Common myeloid progenitor, CD34-positive (primary cell): ENCODE results near the gene CDC42BPA.

Experiments
- CTCF ChIA-PET: fragments of 350-600 bp; sonication (Branson Sonifier 250); formaldehyde crosslinking; loops from one replicate; lab custom pipeline; 2021; ENCODE audit warnings: antibody characterized with exemption; lab: Charles Lee
- POLR2A ChIA-PET: fragments of 350-600 bp; sonication (Branson Sonifier 250); formaldehyde crosslinking; loops from one replicate; lab custom pipeline; 2021; ENCODE audit warnings: antibody characterized with exemption; lab: Charles Lee
- DNase-seq, 3 donors: peaks; one replicate each; pipeline versions ENCODE4 v3.0.0 to v3.0.0-alpha.2; 2013
- H3K27ac ChIP-seq, 2 experiments: 1 replicate in 1 of 2; 2 replicates in 1 of 2; pipeline ENCODE4 v1.7.0; 2013; ENCODE audit warnings: inconsistent platforms in 2 of 2, low read length in 2 of 2, mild to moderate bottlenecking in 2 of 2, low read depth in 1 of 2, moderate library complexity in 1 of 2; ENCODE audit not compliant: severe bottlenecking in 2 of 2, insufficient read depth in 1 of 2, poor library complexity in 1 of 2
- H3K27me3 ChIP-seq, 5 experiments: replicated peaks in 2 of 5; 1 replicate in 3 of 5; 2 replicates in 2 of 5; pipeline versions ENCODE4 v1.6.1 to v1.7.0; 2013; ENCODE audit warnings: low read length in 4 of 5, mild to moderate bottlenecking in 2 of 5, moderate library complexity in 2 of 5, inconsistent platforms in 1 of 5; ENCODE audit not compliant: insufficient read depth in 5 of 5, control insufficient read depth in 4 of 5
- H3K36me3 ChIP-seq, 4 experiments: 1 replicate in 2 of 4; 2 replicates in 2 of 4; pipeline versions ENCODE4 v1.6.1 to v1.7.0; 2013; ENCODE audit warnings: low read length in 3 of 4, control low read depth in 1 of 4, mild to moderate bottlenecking in 1 of 4; ENCODE audit not compliant: control insufficient read depth in 4 of 4, insufficient read depth in 4 of 4
- H3K4me1 ChIP-seq, 4 experiments: 1 replicate in 3 of 4; 2 replicates in 1 of 4; pipeline versions ENCODE4 v1.6.1 to v1.7.1; 2013; ENCODE audit warnings: low read length in 3 of 4, mild to moderate bottlenecking in 3 of 4, control low read depth in 1 of 4, inconsistent platforms in 1 of 4, moderate library complexity in 1 of 4; ENCODE audit not compliant: control insufficient read depth in 4 of 4, insufficient read depth in 4 of 4; ENCODE audit errors: control extremely low read depth in 1 of 4
- H3K4me3 ChIP-seq, 7 experiments: 1 replicate in 4 of 7; 2 replicates in 3 of 7; pipeline versions ENCODE4 v1.5.1 to v1.7.0; 2013; ENCODE audit warnings: mild to moderate bottlenecking in 7 of 7, low read length in 6 of 7, moderate library complexity in 6 of 7, inconsistent platforms in 2 of 7, low read depth in 2 of 7, control low read depth in 1 of 7; ENCODE audit not compliant: insufficient read depth in 4 of 7, control insufficient read depth in 1 of 7; ENCODE audit errors: extremely low read depth in 1 of 7
- H3K9me3 ChIP-seq, 5 experiments: 1 replicate in 4 of 5; 2 replicates in 1 of 5; pipeline versions ENCODE4 v1.6.1 to v1.7.1; 2013; ENCODE audit warnings: low read length in 4 of 5, mild to moderate bottlenecking in 2 of 5, inconsistent platforms in 1 of 5, low read depth in 1 of 5, moderate library complexity in 1 of 5; ENCODE audit not compliant: control insufficient read depth in 4 of 5, insufficient read depth in 2 of 5; ENCODE audit errors: control extremely low read depth in 1 of 5
- WGBS: methylation state at CpG from one replicate; pipeline ENCODE4 v1.1.5; 2013; ENCODE audit not compliant: insufficient coverage; 5-methylcytosine and 5-hydroxymethylcytosine counted together

CDC42BPA gene

GRCh38 chr1:226993814-226994585 lies 324.3 kb downstream of the CDC42BPA start:
- H3K36me3 ChIP-seq, result peaks cover 0 to 6% (median 3%) of the 10 kb centered on the region in 4 experiments
- H3K4me3 ChIP-seq, result no peak overlapping the region
- WGBS, result 95% methylated on average over 18 of the region's 22 CpGs
- ChIA-PET POLR2A (no interaction called here), CTCF (interaction anchor here (1.0 to 1.1 kb wide), 2 partner anchors 117 to 434 kb away, joined by 3 read pairs; no protein-coding TSS in a partner anchor)
- peaks cover 5 to 25% (median 18%) of the 10 kb centered on the region in 4 experiments for H3K4me1 ChIP-seq
- H3K9me3 ChIP-seq, result no peaks in the 10 kb centered on the region
- H3K27ac ChIP-seq, result no peak overlapping the region
- DNase-seq, result no peak
- H3K27me3 ChIP-seq, result no peaks in the 10 kb centered on the region

GRCh38 chr1:226991920-226992319 lies 326.4 kb downstream of the CDC42BPA start:
- Histone ChIP-seq H3K4me3 (no peak overlapping the region), H3K4me1 (peaks cover 5 to 41% (median 24%) of the 10 kb centered on the region in 4 experiments), H3K27me3 (no peaks in the 10 kb centered on the region), H3K36me3 (peaks cover 1 to 18% (median 14%) of the 10 kb centered on the region in 4 experiments), H3K27ac (no peak overlapping the region), H3K9me3 (no peaks in the 10 kb centered on the region)
- CTCF ChIA-PET, result interaction anchor here (1.0 kb wide), 1 partner anchor 80 kb away, joined by 3 read pairs; no protein-coding TSS in a partner anchor
- DNase-seq, result no peak
- POLR2A ChIA-PET, result no interaction called here
- WGBS, result 100% methylated on average over 1 of the region's 4 CpGs

- Histone ChIP-seq H3K4me1 (peaks cover 5 to 41% (median 24%) of the 10 kb centered on the region in 4 experiments), H3K36me3 (peaks cover 4 to 35% (median 29%) of the 10 kb centered on the region in 4 experiments), H3K27me3 (no peaks in the 10 kb centered on the region), H3K4me3 (peak overlapping the region in 3 of 7 experiments; percentile 6 to 46 (median 9)), H3K9me3 (no peaks in the 10 kb centered on the region), H3K27ac (peak overlapping the region; percentile 77 to 85)
- ChIA-PET CTCF (no interaction called here), POLR2A (no interaction called here)
- peak; percentile 59 to 90 (median 83) for DNase-seq
- WGBS, result 56% methylated on average over 9 of the region's 10 CpGs
Measured at GRCh38 chr1:226990133-226990716, 328.1 kb downstream of the CDC42BPA start.

- Histone ChIP-seq H3K27me3 (no peaks in the 10 kb centered on the region), H3K4me3 (peak overlapping the region in 3 of 7 experiments; percentile 6 to 40 (median 38)), H3K36me3 (peaks cover 4 to 42% (median 36%) of the 10 kb centered on the region in 4 experiments), H3K9me3 (no peaks in the 10 kb centered on the region), H3K27ac (peak overlapping the region; percentile 77 to 85), H3K4me1 (peaks cover 5 to 41% (median 24%) of the 10 kb centered on the region in 4 experiments)
- peak; percentile 8 to 54 (median 31) for DNase-seq
- WGBS, result 41% methylated on average over 8 of the region's 12 CpGs
- ChIA-PET CTCF (interaction anchor here (0.6 to 1.5 kb wide), 2 partner anchors 15 to 20 kb away, joined by 3 read pairs; no protein-coding TSS in a partner anchor), POLR2A (no interaction called here)
Measured at GRCh38 chr1:226989085-226989920, 329.0 kb downstream of the CDC42BPA start.

GRCh38 chr1:226988334-226988666 lies 330.0 kb downstream of the CDC42BPA start:
- 92% methylated on average over 2 of the region's 3 CpGs for WGBS
- Histone ChIP-seq H3K4me3 (no peak overlapping the region), H3K27ac (peak overlapping the region; percentile 77 to 85), H3K36me3 (peaks cover 5 to 51% (median 45%) of the 10 kb centered on the region in 4 experiments), H3K9me3 (no peaks in the 10 kb centered on the region), H3K4me1 (peaks cover 5 to 41% (median 24%) of the 10 kb centered on the region in 4 experiments), H3K27me3 (no peaks in the 10 kb centered on the region)
- CTCF ChIA-PET, result interaction anchor here (1.5 kb wide), 1 partner anchor 14 kb away, joined by 3 read pairs; no protein-coding TSS in a partner anchor
- no peak for DNase-seq
- POLR2A ChIA-PET, result no interaction called here

- POLR2A ChIA-PET, result no interaction called here
- no peaks in the 10 kb centered on the region for H3K9me3 ChIP-seq
- H3K27ac ChIP-seq, result peak overlapping the region; percentile 77 to 85
- CTCF ChIA-PET, result interaction anchor here (1.5 kb wide), 1 partner anchor 13 kb away, joined by 3 read pairs; no protein-coding TSS in a partner anchor
- H3K4me3 ChIP-seq, result no peak overlapping the region
- DNase-seq, result no peak
- H3K36me3 ChIP-seq, result peaks cover 7 to 57% (median 50%) of the 10 kb centered on the region in 4 experiments
- 93% methylated on average over 15 of the region's 16 CpGs for WGBS
- H3K4me1 ChIP-seq, result peaks cover 5 to 41% (median 24%) of the 10 kb centered on the region in 4 experiments
- no peaks in the 10 kb centered on the region for H3K27me3 ChIP-seq
Measured at GRCh38 chr1:226987623-226988333, 330.5 kb downstream of the CDC42BPA start.
